CD4-positive, alpha-beta T cell treated with Interleukin-10 for 1 hour (primary cell): ENCODE results near the gene AMFR.

Experiments used
- DNase-seq: peaks from one replicate; pipeline ENCODE4 v3.0.0-alpha.2; 2020

AMFR gene

GRCh38 chr16:56328276-56329022, 96.9 kb downstream of the AMFR start:
- DNase-seq, result no peak

- DNase-seq, result no peak
Observed at GRCh38 chr16:56327929-56328258, 97.5 kb downstream of the AMFR start.

GRCh38 chr16:56327071-56327928, 98.0 kb downstream of the AMFR start:
- no peak for DNase-seq

- DNase-seq, result no peak
Observed at GRCh38 chr16:56325956-56326355, 99.4 kb downstream of the AMFR start.

DNA sequence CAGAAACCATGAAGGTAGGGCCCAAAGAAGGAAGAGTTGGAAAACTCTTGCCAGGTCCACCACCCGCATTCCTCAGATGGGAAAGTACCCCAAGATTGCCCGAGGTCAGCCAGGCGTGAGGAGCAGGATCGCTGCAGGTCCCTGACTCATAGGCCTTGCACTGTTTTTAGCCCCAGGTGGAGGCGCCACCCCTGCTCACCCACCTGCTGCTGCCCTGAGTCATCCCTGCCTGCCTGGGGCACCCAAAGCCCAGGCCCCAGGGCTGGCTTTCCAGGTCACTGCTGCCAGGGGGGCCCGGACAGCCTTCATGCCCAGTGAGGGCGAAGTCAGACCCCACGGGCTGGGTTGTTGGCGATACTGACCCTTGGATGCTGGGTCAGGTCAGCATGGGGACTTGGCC, 100.9 kb downstream of the AMFR start:
- no peak for DNase-seq

DNA sequence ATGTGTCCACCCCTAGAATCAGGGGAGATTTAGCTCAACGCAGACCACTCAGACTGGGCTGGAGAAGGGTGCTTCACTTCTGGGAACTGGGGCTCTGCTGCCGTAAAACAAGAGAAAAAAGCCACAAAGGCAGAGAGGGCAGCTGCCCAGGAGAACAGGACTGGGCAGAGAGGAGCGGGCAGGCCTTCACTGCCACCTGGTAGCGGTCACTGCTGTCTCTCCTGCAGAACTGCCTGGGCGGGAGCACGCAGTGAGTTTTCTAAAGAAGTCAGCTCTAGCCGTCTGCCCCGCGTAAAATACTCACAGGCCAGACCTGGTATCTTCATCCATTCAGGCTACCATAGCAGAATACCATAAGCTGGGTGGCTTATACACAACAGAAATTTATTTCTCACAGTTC, 103.8 kb downstream of the AMFR start:
- DNase-seq, result no peak

DNA sequence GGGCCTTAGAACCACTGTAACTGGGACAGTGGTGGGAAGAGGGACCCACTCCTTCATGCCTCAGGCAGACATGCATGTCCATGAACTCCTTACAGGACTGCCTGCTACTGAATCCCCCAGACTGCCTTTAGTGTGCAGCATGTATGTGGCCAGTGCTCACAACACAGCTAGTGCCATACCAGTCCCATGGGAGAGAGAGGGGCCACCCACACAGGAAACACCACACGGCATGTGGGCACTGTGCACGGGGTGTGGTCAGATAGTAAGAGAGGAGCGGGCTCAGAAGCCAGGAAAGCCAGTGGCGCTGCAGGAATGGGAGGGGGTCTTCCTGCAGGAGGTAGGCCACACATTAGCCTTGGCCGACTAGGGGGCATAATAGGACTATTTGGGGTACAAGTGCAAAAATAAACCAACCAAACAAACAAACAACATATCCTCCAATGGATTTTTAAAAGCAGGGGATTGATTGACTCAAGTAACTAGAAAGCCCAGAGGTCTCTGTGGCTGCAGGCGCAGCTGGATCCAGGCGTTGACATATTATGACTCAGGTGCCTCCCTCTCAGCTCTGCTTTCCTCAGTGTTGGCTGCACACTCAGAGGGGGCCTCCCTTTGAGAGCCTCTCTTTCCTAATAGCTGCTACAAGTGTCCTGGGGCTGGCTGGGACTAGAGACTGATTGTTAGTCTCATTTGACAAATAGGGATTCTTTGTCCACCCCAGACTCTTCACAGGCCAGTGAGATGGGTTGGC, 104.4 kb downstream of the AMFR start:
- no peak for DNase-seq

GRCh38 chr16:56320056-56320455, 105.3 kb downstream of the AMFR start:
- DNase-seq, result no peak

GRCh38 chr16:56319376-56319775, 106.0 kb downstream of the AMFR start:
- no peak for DNase-seq

DNA sequence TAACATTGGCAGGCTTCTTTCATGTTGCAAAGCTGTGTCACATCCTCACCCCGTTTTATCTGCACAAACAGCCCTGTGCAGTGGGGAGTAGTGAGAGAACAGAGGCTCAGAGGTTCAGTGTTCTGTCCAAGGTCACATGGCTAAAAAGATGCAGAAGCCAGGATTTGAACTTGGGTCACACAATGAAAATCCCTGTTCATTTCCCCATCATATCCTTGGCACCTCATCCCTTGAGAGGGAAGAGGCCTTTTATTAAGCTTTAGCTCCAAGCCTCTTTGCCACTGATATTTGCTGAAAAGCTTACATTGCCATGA, 106.6 kb downstream of the AMFR start:
- no peak for DNase-seq

- peak; percentile 79 for DNase-seq
Observed at GRCh38 chr16:56317998-56318826, 107.1 kb downstream of the AMFR start.

- DNase-seq, result no peak
Observed at GRCh38 chr16:56316545-56316944, 108.8 kb downstream of the AMFR start.

- DNase-seq, result no peak
Observed at GRCh38 chr16:56315955-56316354, 109.4 kb downstream of the AMFR start.

DNA sequence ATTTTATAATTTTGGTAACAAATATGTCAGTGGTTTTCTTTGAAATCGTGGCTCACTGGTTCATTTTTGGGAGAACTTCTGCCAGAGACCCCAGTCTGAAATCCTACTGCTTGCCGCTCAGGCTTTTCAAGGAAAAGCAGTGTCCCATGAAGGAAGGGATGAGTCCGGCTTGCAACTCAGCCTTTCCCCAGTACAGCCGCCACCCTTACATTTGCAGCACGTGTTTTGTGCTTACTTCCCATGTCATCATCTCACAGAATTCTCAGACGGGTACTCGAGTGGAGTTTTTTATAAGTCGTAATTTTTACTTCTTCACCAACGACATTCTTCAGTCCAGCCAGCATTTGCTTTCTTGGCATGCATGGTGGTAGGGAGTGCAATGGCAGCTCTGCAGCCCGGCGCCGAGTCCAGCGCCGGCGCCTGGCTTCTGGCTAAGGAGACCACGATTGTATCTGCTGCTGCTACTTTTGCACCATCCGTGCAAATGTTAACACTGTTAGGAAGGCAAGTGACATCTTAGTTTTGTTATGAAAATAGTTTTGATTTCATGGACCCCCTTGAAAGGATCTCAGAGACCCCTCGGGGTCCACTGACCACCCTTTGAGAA, 111.0 kb downstream of the AMFR start:
- DNase-seq, result no peak

GRCh38 chr16:56312556-56312955, 112.8 kb downstream of the AMFR start:
- DNase-seq, result no peak

- DNase-seq, result no peak
Observed at GRCh38 chr16:56312028-56312300, 113.4 kb downstream of the AMFR start.
